Measurements from ENCODE around the gene TMEM18. TPM values are rescaled to one million over a fixed set of nuclear protein-coding genes. Genes with fewer than 3 reads are reported as not detected.

The TMEM18 gene
- total RNA-seq, 1 experiment from 2014 or later: 52.4 TPM

DNA sequence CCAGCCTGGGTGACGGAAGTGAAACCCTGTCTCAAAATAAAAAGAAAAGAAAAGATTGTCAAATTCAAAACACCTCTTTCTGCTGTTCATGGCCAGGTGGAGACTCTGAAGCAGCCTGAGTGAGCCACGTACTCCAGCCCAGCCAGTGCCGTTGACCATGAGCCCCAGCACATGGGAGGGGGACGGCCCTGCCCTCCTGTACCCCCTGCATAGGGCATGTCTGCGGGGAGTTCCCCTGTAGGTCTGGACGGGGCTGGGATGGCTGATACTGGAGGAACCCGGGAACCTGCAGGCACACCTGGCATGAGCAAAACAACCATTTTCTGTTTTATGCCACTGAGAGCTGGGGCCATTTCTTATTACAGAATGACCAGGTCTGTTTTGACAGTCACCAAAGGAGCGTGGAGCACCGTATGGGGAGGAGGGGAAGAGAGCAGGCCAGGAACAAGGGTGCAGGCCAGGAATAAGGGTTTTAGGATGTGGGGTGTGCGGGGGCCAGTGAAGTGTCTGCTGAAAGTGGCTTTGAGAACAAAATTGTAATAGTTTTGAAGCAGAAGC, 30.1 kb downstream of the TMEM18 start:
- in situ Hi-C loops (cut with HindIII; ENCODE audit: low pct_unique_long_range_greater_than_20kb, low sequenced_read_pairs): no loop called here
- no peak for DNase-seq (ENCODE audit: low read depth, low spot score)

- DNase-seq (ENCODE audit: low read depth, low spot score): no peak
- in situ Hi-C loops (cut with HindIII; ENCODE audit: low pct_unique_long_range_greater_than_20kb, low sequenced_read_pairs): no loop called here
Observed at GRCh38 chr2:644871-645270, 32.3 kb downstream of the TMEM18 start.

- no peak for DNase-seq (ENCODE audit: low read depth, low spot score)
- in situ Hi-C loops (cut with HindIII; ENCODE audit: low pct_unique_long_range_greater_than_20kb, low sequenced_read_pairs): no loop called here
Observed at GRCh38 chr2:643761-644160, 33.4 kb downstream of the TMEM18 start.

DNA sequence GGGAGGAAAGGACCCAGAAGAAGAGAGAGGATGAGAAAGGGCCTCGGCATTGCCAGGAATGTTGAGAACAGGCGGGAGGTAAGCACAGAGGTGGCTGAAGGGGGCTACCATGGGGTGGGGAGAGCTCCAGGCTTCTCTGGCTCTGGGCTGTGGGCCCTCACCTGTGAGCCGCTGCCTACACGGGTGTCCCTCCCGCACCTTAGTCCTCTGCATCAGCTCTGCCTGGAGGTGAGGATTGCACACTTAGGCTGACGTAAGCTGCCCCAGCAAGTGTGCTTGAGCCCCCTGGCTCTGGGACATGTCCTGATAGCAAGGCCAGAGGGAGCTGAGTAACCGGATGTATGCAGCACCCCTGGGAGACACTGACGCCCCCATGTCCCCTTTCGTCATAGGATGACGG, 33.9 kb downstream of the TMEM18 start:
- in situ Hi-C loops (cut with HindIII; ENCODE audit: low pct_unique_long_range_greater_than_20kb, low sequenced_read_pairs): no loop called here
- DNase-seq (ENCODE audit: low read depth, low spot score): no peak

- DNase-seq (ENCODE audit: low read depth, low spot score): no peak
- in situ Hi-C loops (cut with HindIII; ENCODE audit: low pct_unique_long_range_greater_than_20kb, low sequenced_read_pairs): no loop called here
Observed at GRCh38 chr2:641872-642815, 35.1 kb downstream of the TMEM18 start.

DNA sequence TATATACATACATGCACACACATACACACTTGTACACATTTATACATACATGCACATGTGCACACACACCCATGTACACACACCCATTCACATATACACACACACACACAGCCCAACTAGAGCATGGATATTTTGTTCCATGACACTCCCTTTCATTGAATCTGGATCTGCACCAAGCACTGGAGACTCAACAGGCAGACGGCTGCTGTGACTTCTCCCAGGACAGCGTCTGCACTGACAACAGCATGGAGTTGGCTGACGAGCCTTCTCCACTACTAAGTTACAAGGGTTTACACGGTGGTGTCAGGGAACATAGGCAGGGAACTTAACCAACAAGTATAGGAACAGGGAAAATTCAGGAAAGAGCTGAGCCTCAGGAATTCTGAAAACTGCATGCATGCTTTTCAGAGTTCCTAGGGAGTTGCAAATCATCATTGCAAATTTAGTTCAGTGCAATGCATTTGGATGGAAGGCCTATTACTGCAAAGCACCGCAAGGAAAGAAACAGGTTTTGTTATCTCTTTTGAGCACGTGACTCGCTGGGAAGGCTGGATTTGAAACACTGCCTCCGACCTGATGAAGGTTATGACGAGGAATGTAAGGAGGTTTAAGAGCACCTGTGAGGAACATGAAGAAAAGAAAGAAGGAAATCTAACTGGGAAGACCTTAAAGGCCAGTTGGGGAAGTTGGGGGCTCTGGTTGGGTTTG, 35.9 kb downstream of the TMEM18 start:
- DNase-seq (ENCODE audit: low read depth, low spot score): no peak
- in situ Hi-C loops (cut with HindIII; ENCODE audit: low pct_unique_long_range_greater_than_20kb, low sequenced_read_pairs): no loop called here

GRCh38 chr2:639703-640102, 37.5 kb downstream of the TMEM18 start:
- in situ Hi-C loops (cut with HindIII; ENCODE audit: low pct_unique_long_range_greater_than_20kb, low sequenced_read_pairs): no loop called here

DNA sequence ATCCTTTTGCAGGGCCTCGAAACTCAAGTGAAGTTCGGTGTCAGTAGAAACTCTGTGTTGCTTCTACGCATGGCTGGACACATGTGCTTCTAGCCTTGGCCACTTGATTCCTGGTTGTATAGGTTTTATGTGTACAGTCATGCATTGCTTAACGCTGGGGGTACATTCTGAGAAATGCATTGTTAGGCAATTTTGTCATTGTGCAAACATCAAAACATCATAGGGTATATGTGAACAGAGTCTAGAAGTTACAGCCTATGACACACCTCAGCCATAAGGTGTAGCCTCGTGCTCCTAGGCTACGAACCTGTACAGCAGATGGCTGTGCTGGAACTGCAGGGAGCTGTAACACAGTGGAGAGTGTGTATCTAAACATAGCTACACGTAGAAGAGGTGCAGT, 39.4 kb downstream of the TMEM18 start:
- no peak for DNase-seq (ENCODE audit: low read depth, low spot score)
- in situ Hi-C loops (cut with HindIII; ENCODE audit: low pct_unique_long_range_greater_than_20kb, low sequenced_read_pairs): no loop called here

More at GRCh38 chr2:639703-640102, 37.5 kb downstream of the TMEM18 start:
- DNase-seq (ENCODE audit: low read depth, low spot score): no peak

- no peak for DNase-seq (ENCODE audit: low read depth, low spot score)
- in situ Hi-C loops (cut with HindIII; ENCODE audit: low pct_unique_long_range_greater_than_20kb, low sequenced_read_pairs): no loop called here
Observed at GRCh38 chr2:637406-637776, 39.8 kb downstream of the TMEM18 start.

GRCh38 chr2:636641-637405, 40.4 kb downstream of the TMEM18 start:
- in situ Hi-C loops (cut with HindIII; ENCODE audit: low pct_unique_long_range_greater_than_20kb, low sequenced_read_pairs): no loop called here
- DNase-seq (ENCODE audit: low read depth, low spot score): peak; percentile 62

DNA sequence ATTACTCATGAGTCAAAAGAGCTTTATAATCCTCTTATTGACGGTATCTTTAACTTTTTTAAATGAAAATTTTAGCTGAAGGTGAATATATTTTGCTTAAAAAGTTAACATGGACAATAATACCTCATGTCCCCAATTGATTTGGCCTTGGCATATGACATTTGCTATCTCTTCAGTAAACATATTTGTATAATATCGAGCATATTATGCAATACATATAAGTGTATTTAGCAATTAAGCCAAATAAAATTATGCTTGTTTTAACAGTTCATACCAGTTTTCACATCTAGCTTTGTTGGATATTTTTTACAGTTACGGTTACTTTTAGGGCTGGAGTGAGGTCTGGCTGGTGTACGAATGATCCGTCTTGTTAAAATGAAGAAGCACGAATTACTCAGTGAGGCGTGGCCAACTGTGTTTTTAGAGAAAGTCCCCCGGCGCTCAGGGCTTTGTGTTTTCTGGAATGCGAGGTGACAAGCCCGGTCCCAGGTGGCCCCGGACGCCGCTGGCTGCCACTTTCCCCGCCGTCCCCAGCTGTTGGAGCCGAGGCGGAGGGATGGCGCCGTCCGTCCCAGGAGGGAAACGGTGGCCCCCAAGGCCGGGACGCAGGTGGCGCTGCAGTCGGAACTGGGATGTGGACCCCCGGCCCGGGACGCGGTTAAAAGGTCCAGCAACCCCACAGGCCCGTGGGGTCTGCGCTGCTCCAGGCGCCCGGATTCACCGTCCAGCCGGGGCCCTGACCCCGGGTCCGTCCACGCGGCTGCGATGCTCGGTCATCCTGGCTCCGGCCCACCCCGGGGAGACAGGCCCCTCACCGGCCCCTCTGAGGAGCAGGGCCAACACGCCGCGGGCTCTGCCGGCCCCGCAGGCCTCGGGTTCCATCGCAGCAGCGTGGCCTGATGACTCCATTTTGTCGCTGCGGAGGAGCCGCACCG, 41.3 kb downstream of the TMEM18 start:
- in situ Hi-C loops (cut with HindIII; ENCODE audit: low pct_unique_long_range_greater_than_20kb, low sequenced_read_pairs): no loop called here
- DNase-seq (ENCODE audit: low read depth, low spot score): no peak

- in situ Hi-C loops (cut with HindIII; ENCODE audit: low pct_unique_long_range_greater_than_20kb, low sequenced_read_pairs): no loop called here
- peak; percentile 4 for DNase-seq (ENCODE audit: low read depth, low spot score)
Observed at GRCh38 chr2:634636-635388, 42.4 kb downstream of the TMEM18 start.

GRCh38 chr2:634041-634440, 43.2 kb downstream of the TMEM18 start:
- no peak for DNase-seq (ENCODE audit: low read depth, low spot score)
- in situ Hi-C loops (cut with HindIII; ENCODE audit: low pct_unique_long_range_greater_than_20kb, low sequenced_read_pairs): no loop called here

DNA sequence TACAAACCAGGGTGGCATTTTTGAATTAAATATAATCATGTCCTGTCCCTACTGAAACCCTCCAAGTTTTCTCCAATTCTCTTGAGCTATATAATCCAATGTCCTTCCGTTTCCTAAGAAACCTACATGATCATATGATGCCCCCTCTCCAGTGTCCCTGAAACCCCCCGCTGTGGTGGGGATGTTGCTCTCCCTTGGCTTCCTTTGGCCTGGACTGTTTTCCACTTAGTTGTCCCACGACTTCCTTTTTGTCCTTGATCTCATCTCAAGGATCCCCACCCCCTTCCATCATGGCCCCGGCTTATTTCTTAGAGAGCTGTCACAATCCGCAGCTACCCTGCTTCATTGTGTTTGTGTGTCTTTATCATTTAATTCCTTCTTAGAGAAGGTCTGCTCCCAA, 43.8 kb downstream of the TMEM18 start:
- in situ Hi-C loops (cut with HindIII; ENCODE audit: low pct_unique_long_range_greater_than_20kb, low sequenced_read_pairs): no loop called here
- no peak for DNase-seq (ENCODE audit: low read depth, low spot score)

- DNase-seq (ENCODE audit: low read depth, low spot score): no peak
- in situ Hi-C loops (cut with HindIII; ENCODE audit: low pct_unique_long_range_greater_than_20kb, low sequenced_read_pairs): no loop called here
Observed at GRCh38 chr2:632471-632870, 44.7 kb downstream of the TMEM18 start.

DNA sequence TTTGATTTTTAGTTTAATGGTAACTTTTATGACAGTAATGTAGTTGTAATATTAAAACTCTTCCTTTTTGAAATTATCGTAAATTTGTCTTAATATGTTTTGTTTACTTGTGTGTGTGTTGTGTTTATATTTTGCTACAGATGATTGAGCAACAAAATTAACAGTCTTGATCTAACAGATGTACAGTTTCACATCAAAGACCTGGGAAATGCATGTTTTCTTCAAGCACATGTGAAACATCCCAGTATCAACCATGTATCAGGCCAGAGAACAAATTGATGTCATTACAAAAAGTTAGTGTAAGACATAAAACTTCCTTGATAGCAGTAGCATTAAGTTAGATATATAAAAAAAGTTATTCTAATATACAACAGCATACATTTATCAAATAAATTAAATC, 45.5 kb downstream of the TMEM18 start:
- no peak for DNase-seq (ENCODE audit: low read depth, low spot score)
- in situ Hi-C loops (cut with HindIII; ENCODE audit: low pct_unique_long_range_greater_than_20kb, low sequenced_read_pairs): no loop called here

All from SK-MEL-5 (cell line).